Measurements from ENCODE around the gene POLRMT. TPM values are rescaled to one million over a fixed set of nuclear protein-coding genes. Genes with fewer than 3 reads are reported as not detected.
"Not testable (repeated sequence)": the region's sequence is repeated elsewhere in the genome, so short reads cannot be mapped to it uniquely, and the experiment has no call there.

Gene POLRMT
- total and polyA plus RNA-seq, 3 experiments from 2014 or later = 58.8 to 77.3 (median 75.2) TPM

GRCh38 chr19:585146-585545 is 48.2 kb downstream of the POLRMT start:
- H3K27ac ChIP-seq (ENCODE audit: low read depth, low read length); H3K9me3 ChIP-seq (ENCODE audit: low read length); H3K36me3 ChIP-seq (ENCODE audit: insufficient read depth, low read length); H3K9me3 Mint-ChIP-seq; H3K27ac Mint-ChIP-seq; H3K4me3 ChIP-seq (ENCODE audit: low read length); POLR2A ChIA-PET; H3K4me3 Mint-ChIP-seq; DNase-seq: not testable (repeated sequence)
- H3K27me3 Mint-ChIP-seq = peaks cover 6 to 12% of the 10 kb centered on the region in 2 donors
- peaks cover 16% of the 10 kb centered on the region for H3K4me1 ChIP-seq (ENCODE audit: insufficient read depth, low read length)
- H3K36me3 Mint-ChIP-seq = peaks cover 0 to 18% (median 1%) of the 10 kb centered on the region in 3 donors
- peaks cover 12% of the 10 kb centered on the region for H3K27me3 ChIP-seq (ENCODE audit: insufficient read depth, low read length, poor library complexity, severe bottlenecking)
- CTCF ChIA-PET = interaction anchor here (1.2 to 2.8 kb wide), 8 partner anchors 10 to 153 kb away, joined by 3 to 13 read pairs (median 6); partner anchors contain the start of gene GZMM
- H3K4me1 Mint-ChIP-seq = peaks cover 4 to 13% (median 6%) of the 10 kb centered on the region in 3 donors

GRCh38 chr19:584240-585001 is 48.9 kb downstream of the POLRMT start:
- peak; percentile 58 to 70 (median 59) for DNase-seq
- Histone ChIP-seq H3K4me3 (ENCODE audit: low read length) (no peak overlapping the region), H3K4me1 (ENCODE audit: insufficient read depth, low read length) (peaks cover 16% of the 10 kb centered on the region), H3K9me3 (ENCODE audit: low read length) (no peaks in the 10 kb centered on the region), H3K27ac (ENCODE audit: low read depth, low read length) (no peak overlapping the region), H3K27me3 (ENCODE audit: insufficient read depth, low read length, poor library complexity, severe bottlenecking) (peaks cover 12% of the 10 kb centered on the region), H3K36me3 (ENCODE audit: insufficient read depth, low read length) (no peaks in the 10 kb centered on the region)
- Mint-ChIP-seq H3K27me3 (peaks cover 6 to 12% of the 10 kb centered on the region in 2 donors), H3K9me3 (no peaks in the 10 kb centered on the region), H3K4me3 (no peak overlapping the region), H3K36me3 (peaks cover 0 to 25% (median 1%) of the 10 kb centered on the region in 3 donors), H3K4me1 (peaks cover 4 to 13% (median 6%) of the 10 kb centered on the region in 3 donors), H3K27ac (no peak overlapping the region)
- CTCF ChIA-PET = interaction anchor here (0.7 to 2.8 kb wide), 12 partner anchors 9 to 154 kb away, joined by 3 to 13 read pairs (median 4); partner anchors contain the start of genes CDC34 and GZMM
- POLR2A ChIA-PET = interaction anchor here (0.7 kb wide), 1 partner anchor 75 kb away, joined by 5 read pairs; no protein-coding TSS in a partner anchor

- no peak overlapping the region for H3K27ac Mint-ChIP-seq
Measured at GRCh38 chr19:583968-584239, 49.4 kb downstream of the POLRMT start.

GRCh38 chr19:583198-583967 is 50.0 kb downstream of the POLRMT start:
- no peaks in the 10 kb centered on the region for H3K9me3 Mint-ChIP-seq
- POLR2A ChIA-PET = no interaction called here
- CTCF ChIA-PET = interaction anchor here (0.9 to 2.8 kb wide), 6 partner anchors 8 to 155 kb away, joined by 3 to 13 read pairs (median 8); partner anchors contain the start of gene CDC34

More at GRCh38 chr19:583968-584239, 49.4 kb downstream of the POLRMT start:
- no peak overlapping the region for H3K27ac ChIP-seq (ENCODE audit: low read depth, low read length)
- Mint-ChIP-seq H3K4me3 (no peak overlapping the region), H3K9me3 (no peaks in the 10 kb centered on the region), H3K27me3 (peaks cover 6 to 12% of the 10 kb centered on the region in 2 donors), H3K36me3 (peaks cover 0 to 30% (median 1%) of the 10 kb centered on the region in 3 donors), H3K4me1 (peaks cover 4 to 9% (median 4%) of the 10 kb centered on the region in 3 donors)
- H3K4me1 ChIP-seq (ENCODE audit: insufficient read depth, low read length) = peaks cover 10% of the 10 kb centered on the region
- POLR2A ChIA-PET = interaction anchor here (0.7 kb wide), 1 partner anchor 76 kb away, joined by 5 read pairs; no protein-coding TSS in a partner anchor
- peaks cover 8% of the 10 kb centered on the region for H3K27me3 ChIP-seq (ENCODE audit: insufficient read depth, low read length, poor library complexity, severe bottlenecking)
- no peaks in the 10 kb centered on the region for H3K9me3 ChIP-seq (ENCODE audit: low read length)
- DNase-seq = no peak
- H3K36me3 ChIP-seq (ENCODE audit: insufficient read depth, low read length) = no peaks in the 10 kb centered on the region
- H3K4me3 ChIP-seq (ENCODE audit: low read length) = no peak overlapping the region
- CTCF ChIA-PET = interaction anchor here (0.7 to 2.8 kb wide), 11 partner anchors 8 to 155 kb away, joined by 3 to 13 read pairs (median 4); partner anchors contain the start of genes CDC34 and GZMM

GRCh38 chr19:582497-583197 is 50.7 kb downstream of the POLRMT start:
- Mint-ChIP-seq H3K36me3 (peaks cover 0 to 36% (median 1%) of the 10 kb centered on the region in 3 donors), H3K27me3 (peaks cover 2 to 4% of the 10 kb centered on the region in 2 donors), H3K4me1 (peaks cover 0 to 1% (median 0%) of the 10 kb centered on the region in 3 donors), H3K27ac (no peak overlapping the region), H3K4me3 (no peak overlapping the region), H3K9me3 (no peaks in the 10 kb centered on the region)
- H3K9me3 ChIP-seq (ENCODE audit: low read length) = no peaks in the 10 kb centered on the region
- H3K36me3 ChIP-seq (ENCODE audit: insufficient read depth, low read length) = no peaks in the 10 kb centered on the region
- DNase-seq = no peak
- H3K4me3 ChIP-seq (ENCODE audit: low read length) = no peak overlapping the region
- CTCF ChIA-PET = interaction anchor here (2.6 kb wide), 1 partner anchor 152 kb away, joined by 13 read pairs; no protein-coding TSS in a partner anchor
- no peaks in the 10 kb centered on the region for H3K4me1 ChIP-seq (ENCODE audit: insufficient read depth, low read length)
- POLR2A ChIA-PET = no interaction called here
- H3K27ac ChIP-seq (ENCODE audit: low read depth, low read length) = no peak overlapping the region
- peaks cover 2% of the 10 kb centered on the region for H3K27me3 ChIP-seq (ENCODE audit: insufficient read depth, low read length, poor library complexity, severe bottlenecking)

More at GRCh38 chr19:583198-583967, 50.0 kb downstream of the POLRMT start:
- peaks cover 4 to 5% (median 4%) of the 10 kb centered on the region in 3 donors for H3K4me1 Mint-ChIP-seq
- peaks cover 3% of the 10 kb centered on the region for H3K27me3 ChIP-seq (ENCODE audit: insufficient read depth, low read length, poor library complexity, severe bottlenecking)
- H3K4me3 Mint-ChIP-seq = no peak overlapping the region
- H3K36me3 Mint-ChIP-seq = peaks cover 0 to 32% (median 1%) of the 10 kb centered on the region in 3 donors
- H3K9me3 ChIP-seq (ENCODE audit: low read length) = no peaks in the 10 kb centered on the region
- no peak for DNase-seq
- H3K4me1 ChIP-seq (ENCODE audit: insufficient read depth, low read length) = peaks cover 5% of the 10 kb centered on the region
- H3K4me3 ChIP-seq (ENCODE audit: low read length) = no peak overlapping the region
- H3K27ac Mint-ChIP-seq = no peak overlapping the region
- H3K36me3 ChIP-seq (ENCODE audit: insufficient read depth, low read length) = no peaks in the 10 kb centered on the region
- peaks cover 6 to 9% of the 10 kb centered on the region in 2 donors for H3K27me3 Mint-ChIP-seq
- H3K27ac ChIP-seq (ENCODE audit: low read depth, low read length) = no peak overlapping the region

- no peaks in the 10 kb centered on the region for H3K9me3 Mint-ChIP-seq
- H3K4me1 Mint-ChIP-seq = peaks cover 4 to 6% (median 4%) of the 10 kb centered on the region in 3 donors
- no peak overlapping the region for H3K27ac Mint-ChIP-seq
- Histone ChIP-seq H3K4me3 (ENCODE audit: low read length) (no peak overlapping the region), H3K36me3 (ENCODE audit: insufficient read depth, low read length) (no peaks in the 10 kb centered on the region), H3K9me3 (ENCODE audit: low read length) (no peaks in the 10 kb centered on the region), H3K27ac (ENCODE audit: low read depth, low read length) (no peak overlapping the region), H3K27me3 (ENCODE audit: insufficient read depth, low read length, poor library complexity, severe bottlenecking) (no peaks in the 10 kb centered on the region), H3K4me1 (ENCODE audit: insufficient read depth, low read length) (no peaks in the 10 kb centered on the region)
- CTCF ChIA-PET = no interaction called here
- peak in 1 of 5 donors; percentile 47 for DNase-seq
- peaks cover 2 to 4% of the 10 kb centered on the region in 2 donors for H3K27me3 Mint-ChIP-seq
- POLR2A ChIA-PET = no interaction called here
- H3K4me3 Mint-ChIP-seq = no peak overlapping the region
- H3K36me3 Mint-ChIP-seq = peaks cover 0 to 38% (median 1%) of the 10 kb centered on the region in 3 donors
Measured at GRCh38 chr19:581399-582111, 51.8 kb downstream of the POLRMT start.

GRCh38 chr19:580274-580835 is 53.0 kb downstream of the POLRMT start:
- peaks cover 0 to 38% (median 1%) of the 10 kb centered on the region in 3 donors for H3K36me3 Mint-ChIP-seq

More at GRCh38 chr19:580274-580835, 53.0 kb downstream of the POLRMT start:
- no peak overlapping the region for H3K27ac ChIP-seq (ENCODE audit: low read depth, low read length)
- H3K4me1 Mint-ChIP-seq = peaks cover 8 to 13% (median 8%) of the 10 kb centered on the region in 3 donors
- H3K36me3 ChIP-seq (ENCODE audit: insufficient read depth, low read length) = no peaks in the 10 kb centered on the region
- CTCF ChIA-PET = no interaction called here
- H3K27me3 ChIP-seq (ENCODE audit: insufficient read depth, low read length, poor library complexity, severe bottlenecking) = no peaks in the 10 kb centered on the region
- no peak for DNase-seq
- H3K27ac Mint-ChIP-seq = no peak overlapping the region
- POLR2A ChIA-PET = no interaction called here
- no peak overlapping the region for H3K4me3 ChIP-seq (ENCODE audit: low read length)
- H3K9me3 Mint-ChIP-seq = no peaks in the 10 kb centered on the region
- peaks cover 5% of the 10 kb centered on the region for H3K4me1 ChIP-seq (ENCODE audit: insufficient read depth, low read length)
- H3K4me3 Mint-ChIP-seq = no peak overlapping the region
- no peaks in the 10 kb centered on the region for H3K27me3 Mint-ChIP-seq
- H3K9me3 ChIP-seq (ENCODE audit: low read length) = no peaks in the 10 kb centered on the region

All from CD8-positive, alpha-beta memory T cell (primary cell).